Stimulated activated naive CD8-positive, alpha-beta T cell treated with anti-CD3 and anti-CD28 coated beads, Interleukin-15, Interleukin-2, amounts not matched to agents 100 ng/mL and 50 ng/mL, for 24 hours (primary cell): ENCODE measurements around the gene LAMA3.

Experiments used
- H3K27ac Mint-ChIP-seq: one replicate; pipeline ENCODE4 v1.8.0; 2021; ENCODE audit warnings: mild to moderate bottlenecking, mixed read lengths
- H3K27me3 Mint-ChIP-seq: one replicate; pipeline ENCODE4 v1.8.0; 2021; ENCODE audit warnings: mixed read lengths
- H3K36me3 Mint-ChIP-seq: one replicate; pipeline ENCODE4 v1.8.0; 2021; ENCODE audit warnings: low read depth, mixed read lengths
- H3K4me1 Mint-ChIP-seq: one replicate; pipeline ENCODE4 v1.8.0; 2021; ENCODE audit warnings: low read depth, mixed read lengths
- H3K4me3 Mint-ChIP-seq: one replicate; pipeline ENCODE4 v1.8.0; 2021; ENCODE audit warnings: mild to moderate bottlenecking, mixed read lengths
- H3K9me3 Mint-ChIP-seq: one replicate; pipeline ENCODE4 v1.8.0; 2021; ENCODE audit warnings: mixed read lengths

Gene LAMA3

DNA sequence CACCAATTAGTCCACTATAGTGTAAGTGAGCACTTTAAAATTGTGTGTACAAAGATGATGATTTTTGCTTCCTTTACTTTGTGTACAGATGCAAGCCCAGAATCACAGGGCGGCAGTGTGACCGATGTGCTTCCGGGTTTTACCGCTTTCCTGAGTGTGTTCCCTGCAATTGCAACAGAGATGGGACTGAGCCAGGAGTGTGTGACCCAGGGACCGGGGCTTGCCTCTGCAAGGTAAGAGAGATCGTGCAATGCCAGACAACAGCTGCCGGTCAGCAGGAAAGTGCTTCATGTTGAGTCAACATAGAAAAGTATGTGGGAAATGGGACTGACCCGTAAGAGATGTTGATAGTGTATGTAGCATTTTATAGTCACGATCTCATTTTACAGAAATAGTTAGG is 168.5 kb downstream of the LAMA3 start:
- Mint-ChIP-seq H3K36me3 (no peaks in the 10 kb centered on the region), H3K9me3 (peaks cover 4% of the 10 kb centered on the region), H3K27me3 (no peaks in the 10 kb centered on the region), H3K4me1 (peaks cover 21% of the 10 kb centered on the region), H3K27ac (no peak overlapping the region), H3K4me3 (no peak overlapping the region)

DNA sequence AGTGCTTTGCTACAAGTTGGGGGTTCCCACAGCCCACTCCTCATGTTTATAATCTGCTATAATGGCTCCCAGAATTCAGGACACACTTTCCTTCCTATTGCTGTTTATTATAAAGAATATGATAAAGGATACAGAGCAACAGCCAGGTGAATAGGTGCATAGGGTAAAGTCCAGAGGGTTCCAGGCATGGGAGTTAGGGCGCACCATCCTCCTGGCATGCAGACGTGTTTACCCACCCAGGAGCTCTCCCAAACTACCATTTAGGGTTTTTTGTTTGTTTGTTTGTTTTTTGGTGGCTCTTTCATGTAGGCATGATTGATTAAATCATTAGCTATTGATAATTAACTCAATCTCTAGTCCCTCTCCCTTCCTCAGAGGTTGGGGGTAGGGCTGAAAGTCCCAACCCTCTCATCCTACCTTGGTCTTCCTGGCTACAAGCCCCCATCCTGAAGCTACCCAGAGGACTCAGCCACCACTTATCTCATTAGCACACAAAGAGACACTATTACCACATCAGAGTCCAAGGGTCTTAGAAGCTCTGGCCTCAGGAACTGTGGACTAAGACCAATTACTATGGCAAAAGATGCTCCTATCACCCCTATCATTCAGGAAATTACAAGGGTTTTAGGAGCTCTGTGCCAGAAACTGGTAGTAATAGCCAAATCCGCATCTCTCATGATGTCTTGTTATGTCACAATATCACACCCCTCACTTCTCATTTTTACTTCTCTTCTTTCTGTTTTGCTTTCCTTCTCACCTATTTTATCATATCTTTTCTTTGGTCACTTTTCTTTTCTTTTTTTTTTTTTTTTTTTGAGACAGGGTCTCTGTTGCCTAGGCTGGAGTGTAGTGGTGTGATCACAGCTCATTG is 170.4 kb downstream of the LAMA3 start:
- H3K4me3 Mint-ChIP-seq: no peak overlapping the region
- H3K9me3 Mint-ChIP-seq: no peaks in the 10 kb centered on the region
- peaks cover 35% of the 10 kb centered on the region for H3K4me1 Mint-ChIP-seq
- H3K36me3 Mint-ChIP-seq: no peaks in the 10 kb centered on the region
- no peaks in the 10 kb centered on the region for H3K27me3 Mint-ChIP-seq
- no peak overlapping the region for H3K27ac Mint-ChIP-seq

DNA sequence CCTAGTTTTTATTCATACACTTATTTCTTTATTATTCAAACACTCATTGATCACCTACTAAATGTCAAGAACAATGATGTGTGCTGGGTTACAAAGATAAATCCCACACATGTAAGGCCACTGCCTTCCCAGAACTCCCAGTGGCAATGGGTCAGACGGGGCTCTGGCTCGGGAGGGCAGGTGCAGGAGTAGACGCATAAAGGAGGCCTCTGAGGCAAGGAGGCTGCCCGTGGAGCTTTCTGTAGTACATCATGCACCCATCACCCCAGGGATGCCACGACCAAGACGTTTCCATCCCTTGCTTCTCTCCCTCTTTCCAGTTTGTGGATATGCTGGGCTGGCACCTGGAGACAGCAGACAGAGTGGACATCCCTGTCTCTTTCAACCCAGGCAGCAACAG is 172.1 kb downstream of the LAMA3 start:
- Mint-ChIP-seq H3K9me3 (no peaks in the 10 kb centered on the region), H3K4me3 (no peak overlapping the region), H3K27ac (peak overlapping the region; percentile 80), H3K36me3 (no peaks in the 10 kb centered on the region), H3K4me1 (peaks cover 51% of the 10 kb centered on the region), H3K27me3 (no peaks in the 10 kb centered on the region)

DNA sequence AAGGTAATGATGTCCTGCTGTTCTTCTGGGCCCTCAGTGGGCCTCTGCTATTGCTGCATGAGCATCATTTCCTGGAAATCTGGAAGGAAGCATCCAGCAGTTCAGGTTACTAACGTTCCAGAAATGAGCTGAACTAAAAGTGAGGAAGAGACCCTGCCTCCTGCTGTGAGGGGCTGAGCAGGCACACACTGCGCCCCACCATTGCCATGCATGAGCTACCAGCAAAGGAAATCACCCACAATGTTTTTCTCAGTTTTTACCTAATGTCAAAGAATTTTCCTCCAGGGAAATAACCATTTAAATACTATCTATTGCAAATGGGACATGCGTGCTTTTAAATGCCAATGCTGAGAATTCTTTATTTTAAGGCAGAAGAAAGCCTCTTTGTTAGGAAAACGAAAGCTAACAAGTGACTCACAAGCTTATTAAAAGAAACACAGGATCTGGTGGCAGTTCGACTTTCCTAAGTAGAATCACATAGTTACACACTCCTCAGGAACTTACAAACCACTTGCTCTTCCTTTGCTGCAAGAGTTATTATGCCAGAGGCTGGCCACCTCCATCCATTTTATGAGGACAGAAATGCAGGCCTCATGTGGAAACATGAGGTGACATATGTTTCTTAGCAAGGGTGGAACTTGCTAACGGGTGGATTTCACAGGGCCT is 172.7 kb downstream of the LAMA3 start:
- Mint-ChIP-seq H3K4me1 (peaks cover 57% of the 10 kb centered on the region), H3K9me3 (no peaks in the 10 kb centered on the region), H3K27me3 (no peaks in the 10 kb centered on the region)

DNA sequence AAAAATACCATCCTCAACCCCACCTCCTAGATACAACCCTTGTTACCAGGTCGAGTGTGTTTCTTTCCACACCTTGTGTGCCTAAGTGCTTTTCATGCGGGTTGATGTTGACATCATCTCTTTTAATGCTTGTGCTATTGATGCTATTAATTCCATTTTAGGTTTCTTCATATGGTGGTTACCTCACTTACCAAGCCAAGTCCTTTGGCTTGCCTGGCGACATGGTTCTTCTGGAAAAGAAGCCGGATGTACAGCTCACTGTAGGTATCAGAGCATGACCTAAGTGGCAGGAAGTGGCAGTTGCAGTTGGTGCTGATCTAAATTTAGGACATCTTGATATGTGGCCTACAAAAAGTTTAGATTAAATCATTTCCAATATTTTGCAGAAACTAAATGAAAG is 175.4 kb downstream of the LAMA3 start:
- Mint-ChIP-seq H3K27ac (peak overlapping the region; percentile 90), H3K4me1 (peaks cover 71% of the 10 kb centered on the region), H3K36me3 (no peaks in the 10 kb centered on the region), H3K27me3 (no peaks in the 10 kb centered on the region), H3K4me3 (peak overlapping the region; percentile 30), H3K9me3 (no peaks in the 10 kb centered on the region)

More for the DNA sequence above, 172.7 kb downstream of the LAMA3 start:
- Mint-ChIP-seq H3K36me3 (no peaks in the 10 kb centered on the region), H3K27ac (peak overlapping the region; percentile 80), H3K4me3 (no peak overlapping the region)

DNA sequence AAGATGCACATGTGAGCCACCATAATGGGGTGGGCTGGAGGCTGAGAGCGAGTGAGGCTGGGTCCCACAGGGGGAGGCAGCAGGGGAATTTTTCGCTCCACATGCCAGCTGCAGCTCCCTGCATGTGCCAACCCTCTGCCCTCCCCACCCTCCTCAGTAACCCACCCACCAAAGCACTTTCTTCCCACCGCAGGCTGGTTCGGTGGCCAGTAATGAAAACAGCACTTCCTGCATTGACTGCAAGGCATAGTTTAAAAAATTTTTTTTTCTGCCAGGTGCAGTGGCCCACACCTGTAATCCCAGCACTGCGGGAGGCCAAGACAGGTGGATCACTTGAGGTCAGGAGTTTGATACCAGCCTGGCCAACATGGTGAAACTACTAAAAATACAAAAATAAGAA is 177.8 kb downstream of the LAMA3 start:
- no peaks in the 10 kb centered on the region for H3K9me3 Mint-ChIP-seq
- no peak overlapping the region for H3K4me3 Mint-ChIP-seq
- H3K27ac Mint-ChIP-seq: no peak overlapping the region
- no peaks in the 10 kb centered on the region for H3K36me3 Mint-ChIP-seq
- H3K4me1 Mint-ChIP-seq: peaks cover 75% of the 10 kb centered on the region
- no peaks in the 10 kb centered on the region for H3K27me3 Mint-ChIP-seq

DNA sequence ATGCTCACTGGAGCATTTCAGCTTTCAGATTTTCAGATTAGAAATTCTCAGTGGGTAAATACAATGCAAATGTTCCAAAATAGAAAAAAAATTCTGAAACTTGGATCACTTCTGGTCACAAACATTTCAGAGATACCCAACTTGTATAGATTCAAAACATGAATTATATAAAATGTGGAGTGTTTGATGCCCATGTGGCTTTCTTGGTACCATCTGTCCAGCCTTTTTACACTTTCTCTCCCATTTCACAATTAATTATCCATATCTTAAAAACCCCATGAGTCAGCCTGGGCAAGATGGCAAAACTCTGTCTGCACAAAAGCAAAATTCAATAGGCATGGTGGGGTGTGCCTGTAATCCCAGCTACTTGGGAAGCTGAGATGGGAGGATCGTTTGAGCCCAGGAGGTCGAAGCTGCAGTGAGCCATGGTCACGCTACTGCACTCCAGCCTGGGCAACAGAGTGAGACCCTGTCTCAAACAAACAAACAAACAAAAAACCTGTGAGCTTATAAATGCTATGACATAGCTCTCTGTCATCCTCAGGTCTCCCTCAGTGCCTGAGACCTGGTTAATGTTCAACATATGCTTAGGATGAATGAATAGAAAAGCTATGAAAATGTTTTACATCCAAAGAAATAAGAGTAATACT is 179.0 kb downstream of the LAMA3 start:
- Mint-ChIP-seq H3K4me1 (peaks cover 77% of the 10 kb centered on the region), H3K9me3 (no peaks in the 10 kb centered on the region), H3K36me3 (no peaks in the 10 kb centered on the region), H3K4me3 (no peak overlapping the region), H3K27me3 (no peaks in the 10 kb centered on the region), H3K27ac (no peak overlapping the region)

DNA sequence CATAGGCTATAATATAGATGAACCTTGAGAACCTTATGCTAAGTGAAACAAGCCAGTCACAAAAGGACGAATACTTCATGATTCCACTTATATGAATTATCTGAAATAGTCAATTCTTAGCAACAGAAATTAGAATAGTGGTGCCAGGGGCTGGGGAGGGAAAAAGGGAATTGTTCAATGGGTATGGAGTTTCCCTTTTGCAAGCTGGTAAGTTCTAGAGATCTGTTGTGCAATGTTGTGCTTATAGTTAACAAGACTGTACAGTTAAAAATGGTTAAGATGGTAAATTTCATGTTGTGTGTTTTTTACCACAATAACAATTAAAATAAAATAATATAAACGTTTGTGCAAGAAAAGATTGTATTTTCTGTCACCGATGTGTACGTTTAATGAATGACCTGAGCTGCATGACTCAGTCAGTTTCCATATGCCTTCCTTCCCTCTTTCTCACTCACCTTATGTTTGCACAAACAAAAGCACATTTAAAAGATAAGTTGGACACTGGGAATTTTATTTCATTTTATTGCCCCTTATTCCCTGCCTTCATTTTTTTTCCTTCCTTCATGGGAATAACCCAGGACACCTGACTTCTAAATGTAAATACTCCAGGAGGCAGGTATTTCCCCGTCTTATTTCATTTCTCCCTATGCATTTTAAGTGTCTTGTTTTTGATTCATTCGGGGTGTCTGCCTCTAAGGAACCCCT is 181.6 kb downstream of the LAMA3 start:
- H3K4me1 Mint-ChIP-seq: peaks cover 57% of the 10 kb centered on the region
- H3K4me3 Mint-ChIP-seq: peak overlapping the region; percentile 35
- H3K27me3 Mint-ChIP-seq: no peaks in the 10 kb centered on the region
- peak overlapping the region; percentile 77 for H3K27ac Mint-ChIP-seq
- no peaks in the 10 kb centered on the region for H3K36me3 Mint-ChIP-seq
- no peaks in the 10 kb centered on the region for H3K9me3 Mint-ChIP-seq

DNA sequence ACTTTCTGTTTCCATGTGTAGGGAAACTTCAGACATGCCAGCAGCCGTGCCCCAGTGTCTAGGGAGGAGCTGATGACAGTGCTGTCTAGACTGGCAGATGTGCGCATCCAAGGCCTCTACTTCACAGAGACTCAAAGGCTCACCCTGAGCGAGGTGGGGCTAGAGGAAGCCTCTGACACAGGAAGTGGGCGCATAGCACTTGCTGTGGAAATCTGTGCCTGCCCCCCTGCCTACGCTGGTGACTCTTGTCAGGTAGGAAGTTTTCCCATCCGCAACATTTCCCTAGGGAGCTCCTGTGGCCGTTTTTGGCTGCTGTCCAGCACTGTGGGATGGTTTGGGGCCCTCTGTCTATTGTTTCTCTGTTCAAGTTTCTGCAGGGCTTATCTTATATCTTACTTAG is 182.2 kb downstream of the LAMA3 start:
- no peaks in the 10 kb centered on the region for H3K36me3 Mint-ChIP-seq

DNA sequence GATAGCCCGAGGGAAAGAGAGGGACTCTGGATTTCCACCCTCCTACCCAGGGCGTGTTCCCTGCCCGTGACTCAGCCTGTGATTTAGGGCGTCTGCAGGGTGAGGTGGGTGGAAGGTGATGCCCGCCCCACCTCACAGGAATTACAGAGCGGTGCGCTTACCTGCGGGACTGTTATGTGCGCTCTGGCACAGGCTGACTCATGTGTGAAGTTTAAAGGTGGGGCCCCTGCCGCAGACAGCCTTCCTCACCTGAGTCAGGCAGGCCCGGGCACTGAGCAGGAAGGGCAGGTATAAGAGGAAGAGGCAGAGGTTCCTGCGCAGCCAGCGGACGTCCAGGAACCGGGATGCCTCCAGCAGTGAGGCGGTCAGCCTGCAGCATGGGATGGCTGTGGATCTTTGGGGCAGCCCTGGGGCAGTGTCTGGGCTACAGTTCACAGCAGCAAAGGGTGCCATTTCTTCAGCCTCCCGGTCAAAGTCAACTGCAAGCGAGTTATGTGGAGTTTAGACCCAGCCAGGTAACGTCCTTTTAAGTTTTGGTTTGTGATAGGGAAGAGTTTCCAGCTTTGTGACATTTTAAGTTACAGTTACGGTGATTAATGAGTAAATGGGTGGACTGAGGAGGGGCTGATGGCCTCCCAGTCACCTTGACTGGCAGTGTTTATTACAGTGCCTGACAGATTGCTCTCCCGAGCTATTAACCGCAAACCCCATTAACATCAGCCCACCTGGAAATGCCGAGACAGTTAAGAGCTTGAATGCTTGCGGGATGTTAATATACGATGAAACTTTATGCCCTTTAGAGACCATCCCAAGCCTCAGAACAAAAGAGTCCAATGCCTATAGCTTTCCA is 183.7 kb downstream of the LAMA3 start:
- peak overlapping the region; percentile 45 for H3K4me3 Mint-ChIP-seq
- no peaks in the 10 kb centered on the region for H3K9me3 Mint-ChIP-seq
- no peaks in the 10 kb centered on the region for H3K27me3 Mint-ChIP-seq
- no peaks in the 10 kb centered on the region for H3K36me3 Mint-ChIP-seq
- peak overlapping the region; percentile 79 for H3K27ac Mint-ChIP-seq
- H3K4me1 Mint-ChIP-seq: peaks cover 37% of the 10 kb centered on the region

More for the DNA sequence above, 182.2 kb downstream of the LAMA3 start:
- Mint-ChIP-seq H3K9me3 (no peaks in the 10 kb centered on the region), H3K4me1 (peaks cover 51% of the 10 kb centered on the region), H3K27ac (peak overlapping the region; percentile 77), H3K27me3 (no peaks in the 10 kb centered on the region), H3K4me3 (peak overlapping the region; percentile 35)

DNA sequence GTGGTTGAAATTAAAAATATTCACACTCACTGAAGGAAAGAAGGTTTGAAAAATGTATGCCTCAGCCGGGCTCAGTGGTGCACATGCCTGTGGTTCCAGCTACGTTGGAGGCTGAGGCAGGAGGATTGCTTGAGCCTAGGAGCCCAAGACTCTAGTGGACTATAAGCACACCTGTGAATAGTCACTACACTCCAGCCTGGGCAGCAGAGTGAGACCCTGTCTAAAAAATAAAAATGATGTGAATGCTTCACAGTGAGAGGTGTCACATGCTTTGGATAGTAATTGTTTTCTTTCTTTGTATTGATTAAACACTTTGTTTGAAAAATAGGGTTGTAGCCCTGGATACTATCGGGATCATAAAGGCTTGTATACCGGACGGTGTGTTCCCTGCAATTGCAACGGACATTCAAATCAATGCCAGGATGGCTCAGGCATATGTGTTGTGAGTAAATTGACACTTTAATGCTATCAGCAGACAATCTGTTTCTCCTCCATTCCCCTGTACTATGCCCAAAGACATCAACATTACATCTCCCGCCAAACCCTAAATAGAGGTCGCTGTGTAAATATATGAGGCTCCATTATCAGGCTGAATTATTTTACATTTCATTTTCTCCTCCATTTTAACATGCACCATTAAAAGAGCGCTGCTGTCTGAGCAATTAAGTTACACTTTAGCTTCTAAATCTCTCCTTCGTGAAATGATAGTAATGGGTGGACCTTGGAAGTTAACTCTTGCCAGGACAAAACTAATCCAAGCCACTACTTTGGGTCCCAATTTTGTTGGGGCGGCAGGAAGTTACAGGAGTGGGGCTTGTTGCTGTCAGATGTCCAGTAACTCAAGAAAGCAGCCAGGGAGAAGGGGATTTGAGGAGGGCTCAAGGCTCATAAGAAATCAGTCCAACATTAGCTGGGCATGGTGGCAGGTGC is 187.0 kb downstream of the LAMA3 start:
- no peak overlapping the region for H3K27ac Mint-ChIP-seq
- H3K9me3 Mint-ChIP-seq: no peaks in the 10 kb centered on the region
- H3K4me3 Mint-ChIP-seq: no peak overlapping the region
- H3K27me3 Mint-ChIP-seq: no peaks in the 10 kb centered on the region
- H3K36me3 Mint-ChIP-seq: no peaks in the 10 kb centered on the region
- H3K4me1 Mint-ChIP-seq: peaks cover 24% of the 10 kb centered on the region

DNA sequence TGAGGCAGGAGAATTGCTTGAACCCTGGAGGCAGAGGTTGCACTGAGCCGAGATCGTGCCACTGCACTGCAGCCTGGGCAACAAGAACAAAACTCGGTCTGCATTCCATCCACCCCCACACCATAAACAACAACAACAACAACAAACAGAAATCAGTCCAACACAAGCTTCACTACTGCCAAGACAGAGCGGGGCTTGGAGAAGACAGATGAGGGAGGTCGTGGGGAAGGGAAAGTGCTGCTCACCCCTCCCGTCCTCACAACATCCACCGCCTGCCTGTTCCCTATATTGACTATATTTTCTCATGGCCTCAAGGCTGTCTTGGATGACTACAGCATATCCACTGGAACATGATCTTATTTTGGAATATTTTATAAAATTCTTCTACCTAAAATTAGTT is 187.7 kb downstream of the LAMA3 start:
- no peaks in the 10 kb centered on the region for H3K36me3 Mint-ChIP-seq
- H3K27ac Mint-ChIP-seq: no peak overlapping the region
- H3K4me1 Mint-ChIP-seq: peaks cover 17% of the 10 kb centered on the region
- H3K27me3 Mint-ChIP-seq: no peaks in the 10 kb centered on the region
- no peaks in the 10 kb centered on the region for H3K9me3 Mint-ChIP-seq
- H3K4me3 Mint-ChIP-seq: no peak overlapping the region

DNA sequence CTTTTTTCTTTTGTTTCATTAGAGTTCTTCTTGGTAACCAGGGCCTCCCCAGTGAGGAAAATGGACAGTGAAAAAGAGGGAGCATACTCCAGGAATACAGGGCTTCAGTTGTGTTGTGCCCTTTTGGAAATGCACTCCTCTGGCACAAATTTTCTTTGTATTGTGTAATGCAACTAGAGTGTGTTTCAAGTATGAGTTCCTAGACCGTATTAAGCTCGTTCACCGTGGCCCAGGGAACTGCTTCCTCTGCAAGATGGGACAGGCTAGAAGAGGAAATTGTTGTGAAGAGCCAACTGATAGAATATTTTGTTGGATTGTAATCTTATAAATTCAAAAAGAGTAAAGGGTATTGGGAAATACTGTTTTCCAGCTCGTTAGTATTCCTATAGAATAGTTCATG is 188.1 kb downstream of the LAMA3 start:
- Mint-ChIP-seq H3K36me3 (no peaks in the 10 kb centered on the region), H3K27ac (no peak overlapping the region), H3K27me3 (no peaks in the 10 kb centered on the region), H3K4me3 (no peak overlapping the region), H3K4me1 (peaks cover 12% of the 10 kb centered on the region), H3K9me3 (no peaks in the 10 kb centered on the region)
